ENCODE measurements around the gene NEO1. TPM values are rescaled to one million over a fixed set of nuclear protein-coding genes. Genes with fewer than 3 reads are reported as not detected.

The NEO1 gene
- total and polyA plus RNA-seq, 2 of the 13 experiments (the other 11 are each of a cell fraction or from before 2014, with no cell fraction given) = 8.4 to 11.0 TPM

GRCh38 chr15:73082812-73083211 is 30.5 kb downstream of the NEO1 start:
- BruUV-seq (replicated peaks) = no TSS peak
- in situ Hi-C loops (cut with HindIII; ENCODE audit: extremely low pct_ligation_motif_present, low pct_unique_long_range_greater_than_20kb) (loop anchor here (5.0 kb wide), 1 partner anchor 286 kb away; no protein-coding TSS in a partner anchor), intact Hi-C loops (cut with micrococcal nuclease; ENCODE audit: unreplicated experiment) (no loop called here)
- no peak overlapping the region for H2AFZ ChIP-seq (ENCODE audit: low read length)
- peaks cover 12% of the 10 kb centered on the region for H3K4me1 ChIP-seq (ENCODE audit: insufficient read depth, low read length)
- CTCF ChIA-PET (ENCODE audit: low intra/inter-chr PET ratio, low total read pairs) = no interaction called here
- no peaks in the 10 kb centered on the region for H3K79me2 ChIP-seq (ENCODE audit: insufficient read depth, low read length)
- POLR2A ChIA-PET = no interaction called here
- no peaks in the 10 kb centered on the region for H4K20me1 ChIP-seq (ENCODE audit: insufficient read depth, low read length)
- no peak overlapping the region for H3K9ac ChIP-seq (ENCODE audit: insufficient read depth, low read depth, low read length)
- TF ChIP-seq ZSCAN9 (CRISPR knock-in tag; IDR thresholded peaks at IDR 0.05; ENCODE audit: borderline replicate concordance) (no peak), CHCHD3 (CRISPR knock-in tag; IDR thresholded peaks at IDR 0.05) (no peak), JUNB (CRISPR knock-in tag; IDR thresholded peaks at IDR 0.05; ENCODE audit: borderline replicate concordance) (no peak), NFIC (IDR thresholded peaks at IDR 0.05; ENCODE audit: low read length) (no peak), MAFG (CRISPR knock-in tag; IDR thresholded peaks at IDR 0.05) (no peak), ARNT2 (CRISPR knock-in tag; IDR thresholded peaks at IDR 0.05; ENCODE audit: low read depth) (no peak), TEAD3 (CRISPR knock-in tag; optimal IDR thresholded peaks at IDR 0.05; ENCODE audit: borderline replicate concordance) (no peak), RCOR2 (CRISPR knock-in tag; IDR thresholded peaks at IDR 0.05) (no peak), ZNF543 (CRISPR knock-in tag; IDR thresholded peaks at IDR 0.05) (no peak)
- H3K9me3 ChIP-seq (ENCODE audit: low read length) = no peaks in the 10 kb centered on the region; the same call in 1 of the 2 replicates
- WGBS (ENCODE audit: low lambda C conversion rate) = 64% methylated on average over 2 of the region's 2 CpGs
- ATAC-seq (no peak), FAIRE-seq (no peak), DNase-seq (ENCODE audit: low spot score) (no peak)
- H3K4me2 ChIP-seq (ENCODE audit: low read depth, low read length) = no peak overlapping the region
- no peaks in the 10 kb centered on the region for H3K36me3 ChIP-seq (replicated peaks in 1 of 2; ENCODE audit: control insufficient read depth in 1 of 2, insufficient read depth in 2 of 2, low read length in 2 of 2)
- H3K27ac ChIP-seq (ENCODE audit: extremely low read length, insufficient read depth, low read length) = no peak overlapping the region
- H3K27me3 ChIP-seq (ENCODE audit: control insufficient read depth in 1 of 2, insufficient read depth in 2 of 2, low read length in 2 of 2) = no peaks in the 10 kb centered on the region
- H3K4me3 ChIP-seq (replicated peaks in 1 of 3; ENCODE audit: insufficient read depth in 1 of 3, low read depth in 2 of 3, low read length in 3 of 3) = no peak overlapping the region

- Histone ChIP-seq H3K4me1 (ENCODE audit: insufficient read depth, low read length) (no peaks in the 10 kb centered on the region), H3K9ac (ENCODE audit: insufficient read depth, low read depth, low read length) (no peak overlapping the region), H3K9me3 (ENCODE audit: low read length) (no peaks in the 10 kb centered on the region; the same call in 1 of the 2 replicates), H3K79me2 (ENCODE audit: insufficient read depth, low read length) (no peaks in the 10 kb centered on the region), H3K4me2 (ENCODE audit: low read depth, low read length) (no peak overlapping the region), H3K27ac (ENCODE audit: extremely low read length, insufficient read depth, low read length) (no peak overlapping the region), H3K4me3 (replicated peaks in 1 of 3; ENCODE audit: insufficient read depth in 1 of 3, low read depth in 2 of 3, low read length in 3 of 3) (no peak overlapping the region), H3K36me3 (replicated peaks in 1 of 2; ENCODE audit: control insufficient read depth in 1 of 2, insufficient read depth in 2 of 2, low read length in 2 of 2) (no peaks in the 10 kb centered on the region), H3K27me3 (ENCODE audit: control insufficient read depth in 1 of 2, insufficient read depth in 2 of 2, low read length in 2 of 2) (no peaks in the 10 kb centered on the region), H4K20me1 (ENCODE audit: insufficient read depth, low read length) (no peaks in the 10 kb centered on the region), H2AFZ (ENCODE audit: low read length) (no peak overlapping the region)
- TF ChIP-seq JUNB (CRISPR knock-in tag; IDR thresholded peaks at IDR 0.05; ENCODE audit: borderline replicate concordance) (no peak), ZNF562 (CRISPR knock-in tag; IDR thresholded peaks at IDR 0.05; ENCODE audit: borderline replicate concordance) (no peak), ZMYM2 (CRISPR knock-in tag; IDR thresholded peaks at IDR 0.05) (no peak), GZF1 (CRISPR knock-in tag; IDR thresholded peaks at IDR 0.05) (no peak)
- no peak for ATAC-seq
- POLR2A ChIA-PET = no interaction called here
- in situ Hi-C loops (cut with HindIII; ENCODE audit: extremely low pct_ligation_motif_present, low pct_unique_long_range_greater_than_20kb) = no loop called here
- intact Hi-C loops (cut with micrococcal nuclease; ENCODE audit: unreplicated experiment) = no loop called here
- DNase-seq (ENCODE audit: low spot score) = no peak
- BruUV-seq (replicated peaks) = no TSS peak
- CTCF ChIA-PET (ENCODE audit: low intra/inter-chr PET ratio, low total read pairs) = no interaction called here
- no peak for FAIRE-seq
These were observed 34.8 kb downstream of the NEO1 start for GRCh38 chr15:73087098-73087497.
